Endothelial cell of umbilical vein (primary cell): ENCODE measurements around the gene ASF1A. TPM values are rescaled to one million over a fixed set of nuclear protein-coding genes. Genes with fewer than 3 reads are reported as not detected.

Experiments
- BruUV-seq: library from RNA; stranded (reverse); fragments of 400-500 nt; replicated peaks from 2 replicates; lab custom pipeline; 2021; lab: Mats Ljungman, UMichigan
- CTCF ChIA-PET: fragments of 300-600, 350-600 bp; sonication (Branson Sonifier 250); formaldehyde crosslinking; loops from one replicate; lab custom pipeline; 2021; ENCODE audit warnings: antibody characterized with exemption, inconsistent platforms; lab: Charles Lee
- POLR2A ChIA-PET: fragments of 300-600, 350-600 bp; sonication (Branson Sonifier 250); formaldehyde crosslinking; loops from one replicate; lab custom pipeline; 2021; ENCODE audit warnings: antibody characterized with exemption, inconsistent platforms; lab: Charles Lee
- DNase-seq: peaks from one replicate; pipeline ENCODE4 v3.0.0-alpha.2; 2011; ENCODE audit warnings: low read depth, low spot score
- FAIRE-seq: peaks from 2 replicates; lab custom pipeline; 2011; peaks lifted over from hg19 to GRCh38; lab: Jason Lieb, UNC
- H2AFZ ChIP-seq: 2 replicates; pipeline ENCODE4 v1.6.0; 2012; ENCODE audit warnings: low read depth, low read length, control low read depth, inconsistent platforms
- H3K27ac ChIP-seq: 2 replicates; pipeline ENCODE4 v1.5.1; 2011; ENCODE audit warnings: low read depth, mild to moderate bottlenecking, control low read depth, low read length, moderate library complexity; ENCODE audit not compliant: insufficient read depth
- H3K27me3 ChIP-seq, 2 experiments: 2 replicates each; pipeline versions ENCODE4 v1.6.0 to v1.6.1; 2011; ENCODE audit warnings: low read length in 2 of 2, mixed read lengths in 1 of 2; ENCODE audit not compliant: control insufficient read depth in 2 of 2, insufficient read depth in 2 of 2
- H3K36me3 ChIP-seq, 2 experiments: 2 replicates in 1 of 2; 3 replicates in 1 of 2; pipeline ENCODE4 v1.5.1; 2011; ENCODE audit warnings: low read length in 2 of 2, mild to moderate bottlenecking in 1 of 2, moderate library complexity in 1 of 2; ENCODE audit not compliant: control insufficient read depth in 2 of 2, insufficient read depth in 2 of 2; ENCODE audit errors: extremely low read depth in 1 of 2
- H3K4me1 ChIP-seq: 3 replicates; pipeline ENCODE4 v1.5.1; 2011; ENCODE audit warnings: mild to moderate bottlenecking, low read length; ENCODE audit not compliant: control insufficient read depth, insufficient read depth; ENCODE audit errors: extremely low read depth
- H3K4me2 ChIP-seq: 2 replicates; pipeline ENCODE4 v1.6.1; 2011; ENCODE audit warnings: low read length, control low read depth, mixed read lengths; ENCODE audit not compliant: insufficient read depth
- H3K4me3 ChIP-seq, 3 experiments: fragments of 200-600 bp in 1 of 3; sonication (generic), shearing (Covaris generic) in 1 of 3; replicated peaks in 1 of 3; 2 replicates each; pipeline ENCODE4 v1.5.1; 2011 to 2016; ENCODE audit warnings: control low read depth in 3 of 3, low read length in 3 of 3, mild to moderate bottlenecking in 2 of 3, inconsistent platforms in 1 of 3, low read depth in 1 of 3, moderate library complexity in 1 of 3; ENCODE audit not compliant: insufficient read depth in 1 of 3
- H3K79me2 ChIP-seq: 2 replicates; pipeline ENCODE4 v1.6.0; 2012; ENCODE audit warnings: low read length, inconsistent platforms; ENCODE audit not compliant: control insufficient read depth, insufficient read depth
- H3K9ac ChIP-seq: replicated peaks from 2 replicates; pipeline ENCODE3; 2011; ENCODE audit warnings: low read length, control low read depth; ENCODE audit not compliant: insufficient read depth; ENCODE audit errors: extremely low read depth
- H3K9me1 ChIP-seq: replicated peaks from 3 replicates; pipeline ENCODE4 v1.6.0; 2011; ENCODE audit warnings: mild to moderate bottlenecking, low read length; ENCODE audit not compliant: control insufficient read depth, insufficient read depth; ENCODE audit errors: extremely low read depth
- H3K9me3 ChIP-seq: replicated peaks from 2 replicates; pipeline ENCODE4 v1.5.1; 2012; ENCODE audit warnings: low read length, inconsistent platforms; ENCODE audit not compliant: control insufficient read depth, insufficient read depth
- H4K20me1 ChIP-seq: replicated peaks from 2 replicates; pipeline ENCODE3; 2011; ENCODE audit warnings: mild to moderate bottlenecking, low read length; ENCODE audit not compliant: control insufficient read depth, insufficient read depth; ENCODE audit errors: extremely low read depth
- EZH2 ChIP-seq: IDR thresholded peaks from 2 replicates; pipeline ENCODE4 v1.6.1; 2012; ENCODE audit warnings: borderline replicate concordance, low read depth, mild to moderate bottlenecking, moderate library complexity, low read length, inconsistent platforms; ENCODE audit not compliant: severe bottlenecking
- FOS ChIP-seq: IDR thresholded peaks from 2 replicates; pipeline ENCODE4 v1.6.1; 2011; ENCODE audit warnings: mild to moderate bottlenecking, low read length, moderate library complexity, borderline replicate concordance; ENCODE audit not compliant: insufficient read depth
- GATA2 ChIP-seq: IDR thresholded peaks from 2 replicates; pipeline ENCODE4 v1.7.0; 2011; ENCODE audit warnings: low read depth, mild to moderate bottlenecking, moderate library complexity, mixed read lengths, low read length; ENCODE audit not compliant: insufficient read length, insufficient read depth
- JUN ChIP-seq: IDR thresholded peaks from 2 replicates; pipeline ENCODE4 v1.6.1; 2011; ENCODE audit warnings: borderline replicate concordance, low read depth; ENCODE audit not compliant: insufficient read length, insufficient read depth
- MYC ChIP-seq: IDR thresholded peaks from one replicate; pipeline ENCODE4 v1.6.1; 2011; ENCODE audit warnings: mild to moderate bottlenecking, low read depth, low read length
- POLR2A ChIP-seq: IDR thresholded peaks from 2 replicates; pipeline ENCODE4 v1.6.1; 2012; ENCODE audit warnings: low read depth, mild to moderate bottlenecking, control low read depth, low read length
- POLR2AphosphoS5 ChIP-seq: IDR thresholded peaks from 2 replicates; pipeline ENCODE4 v1.6.1; 2012; ENCODE audit warnings: low read depth, mild to moderate bottlenecking, control low read depth, low read length, moderate library complexity; ENCODE audit not compliant: insufficient read depth
- dilution Hi-C: fragments of 300-500 bp; cut with MboI; formaldehyde crosslinking; loops from one replicate; pipeline ENCODE4 v1.15.0; 2019; ENCODE audit warnings: low sequenced_read_pairs; ENCODE audit not compliant: extremely low pct_ligation_motif_present
- intact Hi-C: fragments of 100-400 bp; cut with micrococcal nuclease; formaldehyde crosslinking; loops from one replicate; pipeline ENCODE4 v1.10.0; 2022
- polyA plus RNA-seq, 4 experiments: library from polyadenylated mRNA; depleted of rRNA in 3 of 4; stranded (reverse) in 3 of 4; unstranded in 1 of 4; fragments of >200 nt; gene quantifications; 2 replicates each; pipeline versions ENCODE4 v1.2.1 to v1.2.3, GENCODE V29; 2011 to 2012; ENCODE audit warnings: missing spikeins in 1 of 4
- total RNA-seq: library from RNA; stranded (reverse); gene quantifications from 2 replicates; pipeline ENCODE4 v1.2.3, GENCODE V29; 2021
- TF ChIP-seq, protein P1 (sequence below), 2 donors: IDR thresholded peaks; 1 replicate in 1 of 2; 2 replicates in 1 of 2; pipeline ENCODE4 v1.5.1; 2011; ENCODE audit warnings: low read length in 2 of 2, mild to moderate bottlenecking in 2 of 2, moderate library complexity in 2 of 2, control low read depth in 1 of 2, inconsistent platforms in 1 of 2, low read depth in 1 of 2; ENCODE audit not compliant: insufficient read depth in 1 of 2; ENCODE audit errors: extremely low read depth in 1 of 2
- TF ChIP-seq, protein P2 (sequence below): IDR thresholded peaks from 2 replicates; pipeline ENCODE4 v1.6.1; 2011; ENCODE audit not compliant: insufficient read depth, insufficient read length

Gene ASF1A
- total and polyA plus RNA-seq, 2 donors (not counting 3 experiments of a cell fraction or from before 2014, with no cell fraction given): 17.6 to 38.4 TPM

DNA sequence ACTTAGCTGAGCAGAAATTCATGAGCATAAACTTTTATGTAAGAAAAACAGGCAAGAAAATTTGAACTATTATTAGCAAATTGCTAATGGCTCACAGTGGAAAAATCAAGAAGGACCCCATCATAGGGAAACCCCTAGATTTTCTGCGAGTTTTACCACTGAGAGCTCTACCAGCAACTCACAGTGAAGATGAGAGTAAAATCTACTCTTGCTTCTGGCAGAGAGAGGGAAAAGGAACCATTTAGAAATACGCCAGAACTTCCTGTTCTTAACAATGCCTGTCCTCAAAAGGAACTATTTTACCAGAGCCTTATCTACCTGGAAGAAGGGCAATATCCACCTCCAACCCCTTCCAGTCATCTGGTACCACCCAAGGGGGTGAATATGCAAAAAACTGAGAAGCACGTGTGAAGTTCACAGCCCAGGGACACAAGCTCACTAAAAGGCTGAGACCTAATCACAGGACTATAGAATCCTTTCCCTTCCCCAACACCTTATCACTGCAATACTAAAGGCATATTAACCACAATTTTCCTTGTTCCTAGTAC lies 34.4 kb upstream of the ASF1A start:
- TF ChIP-seq, protein P1, sequence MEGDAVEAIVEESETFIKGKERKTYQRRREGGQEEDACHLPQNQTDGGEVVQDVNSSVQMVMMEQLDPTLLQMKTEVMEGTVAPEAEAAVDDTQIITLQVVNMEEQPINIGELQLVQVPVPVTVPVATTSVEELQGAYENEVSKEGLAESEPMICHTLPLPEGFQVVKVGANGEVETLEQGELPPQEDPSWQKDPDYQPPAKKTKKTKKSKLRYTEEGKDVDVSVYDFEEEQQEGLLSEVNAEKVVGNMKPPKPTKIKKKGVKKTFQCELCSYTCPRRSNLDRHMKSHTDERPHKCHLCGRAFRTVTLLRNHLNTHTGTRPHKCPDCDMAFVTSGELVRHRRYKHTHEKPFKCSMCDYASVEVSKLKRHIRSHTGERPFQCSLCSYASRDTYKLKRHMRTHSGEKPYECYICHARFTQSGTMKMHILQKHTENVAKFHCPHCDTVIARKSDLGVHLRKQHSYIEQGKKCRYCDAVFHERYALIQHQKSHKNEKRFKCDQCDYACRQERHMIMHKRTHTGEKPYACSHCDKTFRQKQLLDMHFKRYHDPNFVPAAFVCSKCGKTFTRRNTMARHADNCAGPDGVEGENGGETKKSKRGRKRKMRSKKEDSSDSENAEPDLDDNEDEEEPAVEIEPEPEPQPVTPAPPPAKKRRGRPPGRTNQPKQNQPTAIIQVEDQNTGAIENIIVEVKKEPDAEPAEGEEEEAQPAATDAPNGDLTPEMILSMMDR (IDR thresholded peaks at IDR 0.05; ENCODE audit: extremely low read depth in 1 of 2, insufficient read depth in 1 of 2, low read depth in 1 of 2, low read length in 2 of 2): no peak
- no peak for TF ChIP-seq JUN
- no peak for TF ChIP-seq EZH2
- no peak for TF ChIP-seq POLR2A
- TF ChIP-seq POLR2AphosphoS5: no peak
- TF ChIP-seq, protein P2, sequence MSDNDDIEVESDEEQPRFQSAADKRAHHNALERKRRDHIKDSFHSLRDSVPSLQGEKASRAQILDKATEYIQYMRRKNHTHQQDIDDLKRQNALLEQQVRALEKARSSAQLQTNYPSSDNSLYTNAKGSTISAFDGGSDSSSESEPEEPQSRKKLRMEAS: no peak
- TF ChIP-seq GATA2: no peak
- no peak for TF ChIP-seq FOS
- no peak for TF ChIP-seq MYC

More for the DNA sequence above, 34.4 kb upstream of the ASF1A start:
- dilution Hi-C loops (no loop called here), intact Hi-C loops (no loop called here)
- Histone ChIP-seq H4K20me1 (peaks cover 2% of the 10 kb centered on the region), H2AFZ (no peak overlapping the region), H3K27me3 (no peaks in the 10 kb centered on the region), H3K4me2 (no peak overlapping the region), H3K79me2 (peaks cover 2% of the 10 kb centered on the region), H3K9me1 (no peaks in the 10 kb centered on the region), H3K36me3 (no peaks in the 10 kb centered on the region), H3K9me3 (no peaks in the 10 kb centered on the region), H3K27ac (no peak overlapping the region), H3K4me1 (no peaks in the 10 kb centered on the region), H3K9ac (no peak overlapping the region), H3K4me3 (no peak overlapping the region)
- no TSS peak for BruUV-seq
- FAIRE-seq (no peak), DNase-seq (no peak)
- ChIA-PET CTCF (no interaction called here), POLR2A (no interaction called here)
